ENCODE results near the gene NFIX.

The NFIX gene

GRCh38 chr19:13008926-13009787 is 13.9 kb downstream of the NFIX start:
- no peak for DNase-seq (ENCODE audit: low read depth)

GRCh38 chr19:13010038-13010991 is 15.0 kb downstream of the NFIX start:
- DNase-seq (ENCODE audit: low read depth), result no peak

GRCh38 chr19:13010992-13011652 is 15.8 kb downstream of the NFIX start:
- DNase-seq (ENCODE audit: low read depth), result no peak

GRCh38 chr19:13011653-13012389 is 16.5 kb downstream of the NFIX start:
- DNase-seq (ENCODE audit: low read depth), result no peak

- DNase-seq (ENCODE audit: low read depth), result no peak
Observed at GRCh38 chr19:13012390-13012689, 17.1 kb downstream of the NFIX start.

- DNase-seq (ENCODE audit: low read depth), result peak; percentile 65
Observed at GRCh38 chr19:13012690-13013608, 17.7 kb downstream of the NFIX start.

GRCh38 chr19:13013649-13014048 is 18.4 kb downstream of the NFIX start:
- no peak for DNase-seq (ENCODE audit: low read depth)

- no peak for DNase-seq (ENCODE audit: low read depth)
Observed at GRCh38 chr19:13014101-13014920, 19.0 kb downstream of the NFIX start.

- no peak for DNase-seq (ENCODE audit: low read depth)
Observed at GRCh38 chr19:13014921-13015280, 19.6 kb downstream of the NFIX start.

GRCh38 chr19:13015361-13016223 is 20.3 kb downstream of the NFIX start:
- peak; percentile 24 for DNase-seq (ENCODE audit: low read depth)

- DNase-seq (ENCODE audit: low read depth), result no peak
Observed at GRCh38 chr19:13016245-13016627, 21.0 kb downstream of the NFIX start.

- no peak for DNase-seq (ENCODE audit: low read depth)
Observed at GRCh38 chr19:13016628-13017305, 21.5 kb downstream of the NFIX start.

- no peak for DNase-seq (ENCODE audit: low read depth)
Observed at GRCh38 chr19:13017306-13018034, 22.2 kb downstream of the NFIX start.

GRCh38 chr19:13018035-13018914 is 23.0 kb downstream of the NFIX start:
- DNase-seq (ENCODE audit: low read depth), result peak; percentile 31

- no peak for DNase-seq (ENCODE audit: low read depth)
Observed at GRCh38 chr19:13019332-13019731, 24.1 kb downstream of the NFIX start.

- no peak for DNase-seq (ENCODE audit: low read depth)
Observed at GRCh38 chr19:13020002-13020414, 24.7 kb downstream of the NFIX start.
